ENCODE data around the gene AFAP1L1.
"Not testable (repeated sequence)": the region's sequence is repeated elsewhere in the genome, so short reads cannot be mapped to it uniquely, and the experiment has no call there.

Gene AFAP1L1

GRCh38 chr5:149376711-149377447, 105.2 kb downstream of the AFAP1L1 start:
- no peak for DNase-seq

GRCh38 chr5:149378241-149378820, 106.7 kb downstream of the AFAP1L1 start:
- no peak for DNase-seq

- DNase-seq: no peak
These were observed 107.6 kb downstream of the AFAP1L1 start, which contains the start of gene IL17B for GRCh38 chr5:149379177-149379761. IL17B (minus strand) TSS chr5:149379292; CDS start chr5:149379225, 67 bp downstream.

- DNase-seq: no peak
These were observed 108.2 kb downstream of the AFAP1L1 start for GRCh38 chr5:149379818-149380374.

- no peak for DNase-seq
These were observed 108.9 kb downstream of the AFAP1L1 start for GRCh38 chr5:149380466-149381121.

GRCh38 chr5:149381261-149381985, 109.8 kb downstream of the AFAP1L1 start:
- DNase-seq: no peak

GRCh38 chr5:149381986-149382338, 110.3 kb downstream of the AFAP1L1 start:
- DNase-seq: peak; percentile 24

GRCh38 chr5:149382517-149383220, 111.0 kb downstream of the AFAP1L1 start:
- DNase-seq: no peak

GRCh38 chr5:149383399-149383798, 111.7 kb downstream of the AFAP1L1 start:
- DNase-seq: no peak

- no peak for DNase-seq
These were observed 114.5 kb downstream of the AFAP1L1 start for GRCh38 chr5:149386166-149386565.

GRCh38 chr5:149387081-149387631, 115.5 kb downstream of the AFAP1L1 start:
- no peak for DNase-seq

GRCh38 chr5:149387982-149388381, 116.3 kb downstream of the AFAP1L1 start:
- DNase-seq: no peak

GRCh38 chr5:149388498-149389190, 117.0 kb downstream of the AFAP1L1 start:
- no peak for DNase-seq

GRCh38 chr5:149389552-149390495, 118.2 kb downstream of the AFAP1L1 start:
- DNase-seq: no peak

- DNase-seq: not testable (repeated sequence)
These were observed 119.4 kb downstream of the AFAP1L1 start for GRCh38 chr5:149391076-149391475.
